ENCODE data around the gene AGPAT2.
"Not testable (repeated sequence)": the region's sequence is repeated elsewhere in the genome, so short reads cannot be mapped to it uniquely, and the experiment has no call there.

Gene AGPAT2

GRCh38 chr9:136720251-136720897 is 33.1 kb upstream of the AGPAT2 start:
- no peak for DNase-seq

- no peak for DNase-seq
These were observed 32.1 kb upstream of the AGPAT2 start for GRCh38 chr9:136719195-136719880.

GRCh38 chr9:136718345-136719194 is 31.3 kb upstream of the AGPAT2 start:
- DNase-seq: no peak

- DNase-seq: no peak
These were observed 30.1 kb upstream of the AGPAT2 start for GRCh38 chr9:136717399-136717798.

- DNase-seq: no peak
These were observed 27.6 kb upstream of the AGPAT2 start for GRCh38 chr9:136714893-136715274.

- no peak for DNase-seq
These were observed 27.0 kb upstream of the AGPAT2 start for GRCh38 chr9:136714096-136714892.

- no peak for DNase-seq
These were observed 26.3 kb upstream of the AGPAT2 start for GRCh38 chr9:136713550-136713949.

- DNase-seq: no peak
These were observed 25.7 kb upstream of the AGPAT2 start for GRCh38 chr9:136712690-136713544.

- DNase-seq: no peak
These were observed 24.8 kb upstream of the AGPAT2 start, which contains the start of gene DIPK1B for GRCh38 chr9:136711751-136712689. Gene DIPK1B (plus strand): TSS chr9:136712572. CDS start chr9:136712666, 94 bp downstream.

- DNase-seq: not testable (repeated sequence)
These were observed 24.0 kb upstream of the AGPAT2 start for GRCh38 chr9:136711219-136711648.

GRCh38 chr9:136710543-136710942 is 23.3 kb upstream of the AGPAT2 start:
- no peak for DNase-seq

GRCh38 chr9:136709454-136710109 is 22.3 kb upstream of the AGPAT2 start:
- no peak for DNase-seq

GRCh38 chr9:136707849-136708517 is 20.7 kb upstream of the AGPAT2 start:
- DNase-seq: no peak

- no peak for DNase-seq
These were observed 19.8 kb upstream of the AGPAT2 start for GRCh38 chr9:136707011-136707410.

- no peak for DNase-seq
These were observed 18.3 kb upstream of the AGPAT2 start for GRCh38 chr9:136705564-136705963.

- not testable (repeated sequence) for DNase-seq
These were observed 17.5 kb upstream of the AGPAT2 start for GRCh38 chr9:136704741-136705140.

- no peak for DNase-seq
These were observed 16.1 kb upstream of the AGPAT2 start for GRCh38 chr9:136703276-136703860.

- no peak for DNase-seq
These were observed 14.4 kb upstream of the AGPAT2 start for GRCh38 chr9:136701668-136702053.
